Small intestine (tissue), 7 donors: ENCODE data around the gene ANKRD42. TPM values are rescaled to one million over a fixed set of nuclear protein-coding genes. Genes with fewer than 3 reads are reported as not detected.

Experiments
- DNase-seq, 2 donors: peaks; one replicate each; pipeline versions ENCODE4 v3.0.0 to v3.0.0-alpha.2; 2013
- FAIRE-seq: peaks from 2 replicates; lab custom pipeline; 2012; peaks lifted over from hg19 to GRCh38; lab: Jason Lieb, UNC
- H3K27ac ChIP-seq, 3 donors: one replicate each; pipeline ENCODE4 v1.5.1; 2013; ENCODE audit warnings: low read length in 2 of 3, mild to moderate bottlenecking in 2 of 3, control low read depth in 1 of 3, inconsistent platforms in 1 of 3, low read depth in 1 of 3, moderate library complexity in 1 of 3
- H3K27me3 ChIP-seq, 3 donors: one replicate each; pipeline ENCODE4 v1.6.1; 2013; ENCODE audit warnings: low read length in 3 of 3, inconsistent platforms in 1 of 3; ENCODE audit not compliant: control insufficient read depth in 3 of 3, insufficient read depth in 3 of 3
- H3K36me3 ChIP-seq, 3 donors: one replicate each; pipeline ENCODE4 v1.6.1; 2013; ENCODE audit warnings: low read length in 3 of 3, inconsistent platforms in 1 of 3, low read depth in 1 of 3, mild to moderate bottlenecking in 1 of 3, moderate library complexity in 1 of 3; ENCODE audit not compliant: control insufficient read depth in 3 of 3, insufficient read depth in 2 of 3
- H3K4me1 ChIP-seq, 3 donors: one replicate each; pipeline ENCODE4 v1.6.1; 2013; ENCODE audit warnings: low read length in 2 of 3, inconsistent platforms in 1 of 3, low read depth in 1 of 3, mild to moderate bottlenecking in 1 of 3, moderate library complexity in 1 of 3; ENCODE audit not compliant: control insufficient read depth in 3 of 3, insufficient read depth in 2 of 3
- H3K4me3 ChIP-seq, 3 donors: one replicate each; pipeline ENCODE4 v1.5.1; 2013; ENCODE audit warnings: low read length in 3 of 3, control low read depth in 1 of 3, inconsistent platforms in 1 of 3, low read depth in 1 of 3, mild to moderate bottlenecking in 1 of 3, moderate library complexity in 1 of 3
- H3K9me3 ChIP-seq, 2 donors: one replicate each; pipeline ENCODE4 v1.6.1; 2013; ENCODE audit warnings: low read depth in 1 of 2, low read length in 1 of 2; ENCODE audit not compliant: control insufficient read depth in 2 of 2, insufficient read depth in 1 of 2
- WGBS, 3 donors: extraction: QIAGEN DNeasy Blood & Tissue Kit; methylation state at CpG; one replicate each; pipeline ENCODE4 v1.1.7; 2013; 5-methylcytosine and 5-hydroxymethylcytosine counted together
- polyA plus RNA-seq, 4 donors: library from polyadenylated mRNA; stranded (reverse) in 3 of 4; unstranded in 1 of 4; fragments of 200-250 nt in 3 of 4; fragments of 120-200 nt in 1 of 4; gene quantifications; one replicate each; pipeline versions ENCODE4 v1.2.1 to v1.2.3, GENCODE V29; 2013
- donor health status: healthy with polysubstance abuse.
- donor health status: control.
- donor health status: control.
- donor health status: Bipolar disorder and iron deficiency.
- donor health status: healthy.

Gene ANKRD42
- polyA plus RNA-seq, 4 donors: 4.3 to 9.1 (median 5.2) TPM

GRCh38 chr11:83278351-83278750, 84.8 kb downstream of the ANKRD42 start:
- H3K9me3 ChIP-seq: no peaks in the 10 kb centered on the region

GRCh38 chr11:83280256-83280655, 86.7 kb downstream of the ANKRD42 start:
- Histone ChIP-seq H3K36me3 (peaks cover 0 to 14% (median 3%) of the 10 kb centered on the region in 3 donors), H3K4me1 (peaks cover 0 to 8% (median 6%) of the 10 kb centered on the region in 3 donors), H3K4me3 (no peak overlapping the region), H3K27me3 (no peaks in the 10 kb centered on the region), H3K27ac (no peak overlapping the region), H3K9me3 (no peaks in the 10 kb centered on the region)
- DNase-seq (no peak), FAIRE-seq (no peak)
- WGBS, 3 donors: 79 to 83% (median 82%) methylated on average over 1 of the region's 1 CpG

More at GRCh38 chr11:83278351-83278750, 84.8 kb downstream of the ANKRD42 start:
- Histone ChIP-seq H3K4me1 (peaks cover 0 to 3% (median 3%) of the 10 kb centered on the region in 3 donors), H3K27ac (no peak overlapping the region), H3K36me3 (peaks cover under 1 to 10% (median 3%) of the 10 kb centered on the region in 3 donors), H3K4me3 (no peak overlapping the region), H3K27me3 (no peaks in the 10 kb centered on the region)
- no peak for DNase-seq
- no peak for FAIRE-seq

GRCh38 chr11:83282084-83282716, 88.7 kb downstream of the ANKRD42 start:
- 54 to 66% (median 62%) methylated on average over 4 of the region's 4 CpGs for WGBS, 3 donors
- no peaks in the 10 kb centered on the region for H3K27me3 ChIP-seq
- H3K36me3 ChIP-seq: peaks cover 0 to 8% (median 3%) of the 10 kb centered on the region in 3 donors
- FAIRE-seq: no peak
- H3K27ac ChIP-seq: no peak overlapping the region
- H3K4me1 ChIP-seq: peaks cover 0 to 8% (median 6%) of the 10 kb centered on the region in 3 donors
- no peak for DNase-seq
- no peaks in the 10 kb centered on the region for H3K9me3 ChIP-seq
- H3K4me3 ChIP-seq: no peak overlapping the region

- no peaks in the 10 kb centered on the region for H3K9me3 ChIP-seq
- peak overlapping the region in 2 of 3 donors; percentile 97 to 99 for H3K27ac ChIP-seq
Observed at GRCh38 chr11:83284501-83285150, 91.1 kb downstream of the ANKRD42 start.

GRCh38 chr11:83285151-83285770, 91.7 kb downstream of the ANKRD42 start:
- Histone ChIP-seq H3K9me3 (no peaks in the 10 kb centered on the region), H3K4me3 (peak overlapping the region; percentile 51 to 98 (median 85)), H3K27ac (peak overlapping the region; percentile 97 to 99 (median 97)), H3K27me3 (no peaks in the 10 kb centered on the region), H3K36me3 (peaks cover 0 to 4% (median 0%) of the 10 kb centered on the region in 3 donors), H3K4me1 (peaks cover 0 to 8% (median 6%) of the 10 kb centered on the region in 3 donors)
- WGBS, 3 donors: 1% methylated on average over 22 of the region's 22 CpGs
- DNase-seq (no peak), FAIRE-seq (no peak)

More at GRCh38 chr11:83284501-83285150, 91.1 kb downstream of the ANKRD42 start:
- H3K4me3 ChIP-seq: peak overlapping the region; percentile 17 to 98 (median 85)
- DNase-seq (peak; percentile 8 to 46), FAIRE-seq (no peak)
- peaks cover 0 to 4% (median 0%) of the 10 kb centered on the region in 3 donors for H3K36me3 ChIP-seq
- WGBS, 3 donors: 1 to 11% (median 5%) methylated on average over 3 of the region's 3 CpGs
- H3K4me1 ChIP-seq: peaks cover 0 to 8% (median 6%) of the 10 kb centered on the region in 3 donors
- no peaks in the 10 kb centered on the region for H3K27me3 ChIP-seq

GRCh38 chr11:83285771-83286528, 92.4 kb downstream of the ANKRD42 start, which contains the start of gene CCDC90B:
TSS of gene CCDC90B (minus strand) at chr11:83286367. CDS start at chr11:83285972, 395 bp downstream.
- H3K9me3 ChIP-seq: no peaks in the 10 kb centered on the region
- H3K4me3 ChIP-seq: peak within 1 kb of the TSS; percentile 51 to 98 (median 85)
- H3K4me1 ChIP-seq: peaks cover 0 to 8% (median 6%) of the 10 kb centered on the region in 3 donors
- H3K27me3 ChIP-seq: no peaks in the 10 kb centered on the region
- H3K27ac ChIP-seq: peak within 1 kb of the TSS; percentile 97 to 99 (median 97)
- FAIRE-seq (no peak), DNase-seq (peak; percentile 99)
- peaks cover 0 to 4% (median 0%) of the 10 kb centered on the region in 3 donors for H3K36me3 ChIP-seq
- WGBS, 3 donors: 0% methylated on average over 53 to 55 of the region's 55 CpGs

GRCh38 chr11:83287631-83288030, 94.1 kb downstream of the ANKRD42 start:
- DNase-seq (no peak), FAIRE-seq (no peak)
- Histone ChIP-seq H3K27me3 (no peaks in the 10 kb centered on the region), H3K4me3 (no peak overlapping the region), H3K4me1 (peaks cover 0 to 8% (median 2%) of the 10 kb centered on the region in 3 donors), H3K27ac (no peak overlapping the region), H3K36me3 (peaks cover 0 to 4% (median 0%) of the 10 kb centered on the region in 3 donors), H3K9me3 (no peaks in the 10 kb centered on the region)
- 91 to 95% (median 92%) methylated on average over 6 of the region's 6 CpGs for WGBS, 3 donors
